ENCODE results near the gene ATG7.

- TF ChIP-seq CTCF (conservative IDR thresholded peaks at IDR 0.05) (no peak), EZH2 (IDR thresholded peaks at IDR 0.05; ENCODE audit: low read depth) (no peak)
Observed at GRCh38 chr3:11592445-11593298, 320.5 kb downstream of the ATG7 start.

Data from PC-9 (cell line).